Measurements from ENCODE around the gene CFC1B.
"Not testable (repeated sequence)": the region's sequence is repeated elsewhere in the genome, so short reads cannot be mapped to it uniquely, and the experiment has no call there.

Gene CFC1B

DNA sequence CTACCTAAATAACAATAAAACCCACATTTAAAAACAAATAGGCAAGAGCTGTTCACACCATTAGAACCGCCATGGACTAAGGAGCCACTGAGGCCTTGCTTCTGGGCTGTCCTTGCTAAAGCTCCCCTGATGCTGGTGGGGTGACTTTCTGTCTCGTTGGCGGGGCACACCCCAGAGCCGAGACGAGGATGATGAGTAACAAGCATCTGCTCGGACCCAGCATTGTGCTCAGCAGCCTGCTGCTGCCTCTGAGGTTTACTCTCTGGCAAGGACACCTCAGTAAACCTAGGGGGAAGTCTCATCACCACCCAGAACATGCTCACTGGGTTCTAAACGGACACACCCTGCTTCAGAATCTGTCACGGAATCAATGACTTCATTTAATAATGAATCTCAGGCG, 10.7 kb downstream of the CFC1B start:
- H3K27me3 ChIP-seq (ENCODE audit: control insufficient read depth, insufficient read depth, low read length); H3K4me1 ChIP-seq (ENCODE audit: control insufficient read depth, insufficient read depth, low read length); H3K36me3 ChIP-seq (ENCODE audit: control insufficient read depth, insufficient read depth, low read length); H3K9ac ChIP-seq (ENCODE audit: low read length); H3K9me3 ChIP-seq (ENCODE audit: control insufficient read depth, insufficient read depth, low read depth, low read length); H3K27ac ChIP-seq (ENCODE audit: low read depth, low read length); H3K4me3 ChIP-seq (ENCODE audit: low read depth, low read length): not testable (repeated sequence)

DNA sequence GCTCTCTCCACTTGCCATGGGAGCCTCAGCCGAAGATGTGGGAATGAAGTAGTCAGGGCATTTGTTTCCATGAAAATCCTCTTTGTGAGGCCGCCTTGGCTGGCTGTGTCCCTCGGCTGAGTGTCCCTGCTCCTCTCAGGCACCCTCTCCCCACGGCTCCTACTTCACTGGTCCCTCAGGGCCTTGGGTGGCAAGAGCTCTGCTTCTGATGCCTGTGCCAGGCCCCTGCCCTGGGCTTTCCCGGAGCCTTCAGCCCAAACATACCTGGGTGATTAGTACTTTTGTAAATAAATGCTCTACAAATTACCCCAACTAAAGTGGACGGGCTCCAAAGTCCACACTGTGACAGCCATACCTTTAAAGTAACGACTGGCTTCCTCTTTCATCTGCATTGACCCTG, 15.6 kb downstream of the CFC1B start:
- not testable (repeated sequence) for H3K27me3 ChIP-seq (ENCODE audit: control insufficient read depth, insufficient read depth, low read length); H3K4me1 ChIP-seq (ENCODE audit: control insufficient read depth, insufficient read depth, low read length); H3K9me3 ChIP-seq (ENCODE audit: control insufficient read depth, insufficient read depth, low read depth, low read length); H3K9ac ChIP-seq (ENCODE audit: low read length); H3K27ac ChIP-seq (ENCODE audit: low read depth, low read length); H3K4me3 ChIP-seq (ENCODE audit: low read depth, low read length); H3K36me3 ChIP-seq (ENCODE audit: control insufficient read depth, insufficient read depth, low read length)

DNA sequence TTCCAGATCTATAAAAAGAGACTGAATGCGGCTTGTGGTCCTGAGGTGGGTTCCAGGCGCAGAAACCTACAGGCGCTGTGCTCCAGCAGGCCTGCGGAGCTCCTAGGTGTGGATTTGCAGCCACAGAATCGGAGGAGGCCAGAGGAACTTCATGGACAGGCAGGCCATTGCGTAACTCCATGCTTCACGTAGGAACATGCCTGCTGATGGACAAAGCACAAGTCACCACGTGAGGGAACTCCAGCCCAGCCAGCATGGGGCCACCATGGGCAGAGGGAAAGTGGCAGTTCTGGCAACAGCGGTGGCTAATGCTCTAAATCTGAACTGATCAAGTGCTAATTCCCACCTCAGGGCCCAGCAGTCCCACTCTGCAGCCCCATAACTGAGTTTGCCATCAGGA, 17.2 kb downstream of the CFC1B start:
- not testable (repeated sequence) for H3K27me3 ChIP-seq (ENCODE audit: control insufficient read depth, insufficient read depth, low read length); H3K9ac ChIP-seq (ENCODE audit: low read length); H3K9me3 ChIP-seq (ENCODE audit: control insufficient read depth, insufficient read depth, low read depth, low read length); H3K4me3 ChIP-seq (ENCODE audit: low read depth, low read length); H3K27ac ChIP-seq (ENCODE audit: low read depth, low read length); H3K36me3 ChIP-seq (ENCODE audit: control insufficient read depth, insufficient read depth, low read length); H3K4me1 ChIP-seq (ENCODE audit: control insufficient read depth, insufficient read depth, low read length)

DNA sequence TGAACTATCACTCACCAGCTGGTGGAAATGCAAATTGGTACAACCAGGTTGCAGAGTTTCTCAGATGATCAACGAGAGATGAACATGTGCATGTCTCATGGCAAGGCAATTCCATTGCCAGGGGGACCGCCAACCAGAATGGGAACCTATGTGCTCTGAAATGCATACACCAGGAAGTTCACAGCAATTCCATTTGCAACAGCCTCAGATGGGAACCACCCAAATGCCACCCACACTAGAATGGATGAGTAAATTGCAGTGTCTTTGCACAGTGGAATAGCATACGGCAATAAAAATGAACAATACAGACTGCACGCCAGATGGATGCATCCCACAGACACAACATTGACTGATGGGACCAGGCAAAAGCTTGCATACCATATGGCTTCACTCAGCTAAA, 21.8 kb downstream of the CFC1B start:
- H3K27ac ChIP-seq (ENCODE audit: low read depth, low read length); H3K4me3 ChIP-seq (ENCODE audit: low read depth, low read length); H3K4me1 ChIP-seq (ENCODE audit: control insufficient read depth, insufficient read depth, low read length); H3K9ac ChIP-seq (ENCODE audit: low read length); H3K9me3 ChIP-seq (ENCODE audit: control insufficient read depth, insufficient read depth, low read depth, low read length); H3K36me3 ChIP-seq (ENCODE audit: control insufficient read depth, insufficient read depth, low read length); H3K27me3 ChIP-seq (ENCODE audit: control insufficient read depth, insufficient read depth, low read length): not testable (repeated sequence)

DNA sequence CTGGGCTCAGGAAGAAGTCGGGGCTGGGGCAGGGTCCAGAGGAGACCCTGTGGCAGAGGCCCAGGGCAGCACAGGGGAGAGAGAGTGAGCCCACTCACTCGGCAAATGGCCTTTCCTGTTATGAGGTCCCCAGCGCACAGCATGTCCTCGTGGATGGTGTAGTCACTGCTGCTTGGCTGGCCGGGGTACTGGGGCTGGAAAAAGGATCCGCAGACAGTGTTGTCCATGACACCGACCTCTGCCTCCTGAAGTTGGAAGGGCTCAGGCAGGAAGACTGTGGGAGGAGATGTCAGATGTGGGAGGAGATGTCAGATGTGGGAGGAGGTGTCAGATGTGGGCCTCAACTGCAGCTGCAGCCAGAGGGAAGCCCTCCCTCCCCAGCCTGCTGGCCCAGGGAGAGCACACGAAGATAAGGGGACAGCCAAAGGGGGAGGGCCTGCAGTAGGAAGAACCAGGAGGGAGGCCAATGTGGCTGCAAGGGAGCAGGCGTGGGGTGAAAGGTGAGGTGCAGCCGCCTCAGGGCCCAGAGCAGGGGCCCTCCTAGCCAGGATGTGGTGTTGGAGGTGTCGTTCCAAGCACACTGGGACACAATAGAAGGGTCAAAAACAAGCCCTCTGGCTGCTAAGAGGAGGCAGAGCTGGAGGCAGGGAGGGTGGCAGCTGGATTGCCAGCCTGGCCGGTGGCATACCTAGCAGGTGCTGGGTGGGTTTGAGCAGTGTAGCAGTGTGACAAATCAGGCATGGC, 22.9 kb downstream of the CFC1B start:
- H3K4me1 ChIP-seq (ENCODE audit: control insufficient read depth, insufficient read depth, low read length); H3K4me3 ChIP-seq (ENCODE audit: low read depth, low read length); H3K36me3 ChIP-seq (ENCODE audit: control insufficient read depth, insufficient read depth, low read length); H3K27me3 ChIP-seq (ENCODE audit: control insufficient read depth, insufficient read depth, low read length); H3K9ac ChIP-seq (ENCODE audit: low read length); H3K9me3 ChIP-seq (ENCODE audit: control insufficient read depth, insufficient read depth, low read depth, low read length); H3K27ac ChIP-seq (ENCODE audit: low read depth, low read length): not testable (repeated sequence)

DNA sequence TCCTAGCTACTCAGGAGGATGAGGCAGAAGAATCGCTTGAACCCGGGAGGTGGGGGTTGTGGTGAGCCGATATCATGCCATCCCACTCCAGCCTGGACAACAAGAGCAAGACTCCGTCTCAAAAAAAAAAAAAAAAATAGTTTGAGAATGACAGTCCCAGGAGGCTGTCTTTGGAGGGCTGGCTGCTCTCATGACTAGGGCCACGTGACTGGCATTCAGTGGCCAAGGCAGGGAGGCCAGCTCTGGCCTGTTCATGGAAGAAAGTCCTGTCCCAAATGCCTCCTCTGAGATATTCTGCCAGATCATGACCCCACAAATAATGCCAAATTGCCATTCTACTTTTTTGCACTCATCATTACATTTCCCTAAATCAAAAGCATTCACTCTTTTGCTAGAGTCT, 24.0 kb downstream of the CFC1B start:
- H3K4me3 ChIP-seq (ENCODE audit: low read depth, low read length); H3K4me1 ChIP-seq (ENCODE audit: control insufficient read depth, insufficient read depth, low read length); H3K9ac ChIP-seq (ENCODE audit: low read length); H3K27me3 ChIP-seq (ENCODE audit: control insufficient read depth, insufficient read depth, low read length); H3K36me3 ChIP-seq (ENCODE audit: control insufficient read depth, insufficient read depth, low read length); H3K9me3 ChIP-seq (ENCODE audit: control insufficient read depth, insufficient read depth, low read depth, low read length); H3K27ac ChIP-seq (ENCODE audit: low read depth, low read length): not testable (repeated sequence)

DNA sequence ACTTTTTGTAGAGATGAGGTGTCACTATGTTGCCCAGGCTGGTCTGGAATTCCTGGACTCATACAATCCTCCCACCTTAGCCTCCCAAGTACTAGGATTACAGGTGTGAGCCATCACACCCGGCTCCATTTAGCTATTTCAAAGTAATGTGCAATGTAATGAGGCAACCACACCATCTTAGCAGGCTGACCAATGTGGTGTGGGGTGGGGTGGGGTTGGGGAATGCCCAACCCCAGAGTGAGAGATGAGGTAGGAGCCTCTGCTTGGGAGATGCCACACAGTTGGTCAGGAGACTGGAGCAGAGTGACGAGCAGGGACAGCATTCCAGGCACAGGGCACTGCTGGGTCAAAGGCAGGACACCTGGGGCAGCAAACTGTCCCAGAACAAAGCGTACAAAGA, 27.4 kb downstream of the CFC1B start:
- H3K9me3 ChIP-seq (ENCODE audit: control insufficient read depth, insufficient read depth, low read depth, low read length); H3K36me3 ChIP-seq (ENCODE audit: control insufficient read depth, insufficient read depth, low read length); H3K27ac ChIP-seq (ENCODE audit: low read depth, low read length); H3K4me1 ChIP-seq (ENCODE audit: control insufficient read depth, insufficient read depth, low read length); H3K9ac ChIP-seq (ENCODE audit: low read length); H3K4me3 ChIP-seq (ENCODE audit: low read depth, low read length); H3K27me3 ChIP-seq (ENCODE audit: control insufficient read depth, insufficient read depth, low read length): not testable (repeated sequence)

DNA sequence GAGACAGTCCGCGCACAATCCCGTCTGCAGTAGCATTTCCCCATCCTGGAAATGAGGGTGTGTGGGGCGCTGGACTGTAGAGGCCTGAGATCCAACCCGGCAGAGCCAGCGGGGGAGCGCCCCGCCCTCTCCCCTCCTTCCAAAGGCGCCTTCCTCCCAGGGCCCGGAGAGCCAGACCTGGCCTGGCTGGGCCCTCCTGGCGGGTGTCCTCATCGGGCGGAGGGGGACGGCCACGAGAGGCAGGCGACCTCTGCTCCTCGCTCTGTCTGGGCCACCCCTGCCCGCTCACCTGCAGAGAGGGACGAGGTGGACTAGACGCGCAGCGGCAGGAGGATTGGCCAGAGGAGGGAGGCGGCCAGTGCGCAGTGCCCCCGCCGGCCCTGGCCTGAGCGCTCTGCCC, 28.5 kb downstream of the CFC1B start:
- not testable (repeated sequence) for H3K4me1 ChIP-seq (ENCODE audit: control insufficient read depth, insufficient read depth, low read length); H3K27me3 ChIP-seq (ENCODE audit: control insufficient read depth, insufficient read depth, low read length); H3K9me3 ChIP-seq (ENCODE audit: control insufficient read depth, insufficient read depth, low read depth, low read length); H3K27ac ChIP-seq (ENCODE audit: low read depth, low read length); H3K4me3 ChIP-seq (ENCODE audit: low read depth, low read length); H3K9ac ChIP-seq (ENCODE audit: low read length); H3K36me3 ChIP-seq (ENCODE audit: control insufficient read depth, insufficient read depth, low read length)

DNA sequence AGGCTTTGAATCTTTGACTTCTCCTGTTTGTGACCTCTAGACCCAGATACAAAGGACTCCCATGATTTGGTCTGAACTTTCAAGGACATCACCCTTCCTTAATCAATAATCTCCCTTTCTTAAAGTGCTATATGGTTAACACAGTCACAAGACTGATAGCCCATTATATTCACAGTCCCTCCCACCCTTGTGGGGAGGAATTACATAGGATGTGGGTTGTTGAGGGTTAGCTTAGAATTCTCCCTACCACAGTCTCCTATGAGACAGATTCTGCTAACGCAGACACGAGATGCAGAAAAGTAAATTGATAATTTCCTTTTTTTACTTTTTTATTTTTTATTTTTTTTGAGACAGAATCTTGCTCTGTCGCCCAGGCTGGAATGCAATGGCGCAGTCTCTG, 33.2 kb downstream of the CFC1B start:
- H3K27me3 ChIP-seq (ENCODE audit: control insufficient read depth, insufficient read depth, low read length); H3K4me1 ChIP-seq (ENCODE audit: control insufficient read depth, insufficient read depth, low read length); H3K27ac ChIP-seq (ENCODE audit: low read depth, low read length); H3K36me3 ChIP-seq (ENCODE audit: control insufficient read depth, insufficient read depth, low read length); H3K4me3 ChIP-seq (ENCODE audit: low read depth, low read length); H3K9ac ChIP-seq (ENCODE audit: low read length); H3K9me3 ChIP-seq (ENCODE audit: control insufficient read depth, insufficient read depth, low read depth, low read length): not testable (repeated sequence)

DNA sequence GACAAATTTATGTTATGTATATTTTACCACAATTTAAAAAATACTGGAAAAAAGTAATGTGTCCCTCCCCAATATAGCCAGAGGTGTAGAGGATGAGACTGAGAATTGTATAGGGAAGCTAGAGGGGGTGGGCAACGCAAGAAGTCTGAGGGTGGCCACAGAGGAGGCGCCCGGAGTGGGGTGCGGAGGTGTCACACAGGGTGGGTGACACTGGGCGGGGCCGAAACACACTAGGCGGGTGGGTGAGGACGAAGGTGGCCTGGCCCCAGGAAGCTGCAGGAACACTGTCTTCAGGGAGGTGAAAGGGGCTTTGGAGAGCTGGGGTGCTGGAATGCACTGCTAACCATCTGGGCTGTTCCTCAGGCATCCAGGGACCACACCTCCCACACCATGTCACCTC, 35.4 kb downstream of the CFC1B start:
- not testable (repeated sequence) for H3K9ac ChIP-seq (ENCODE audit: low read length); H3K36me3 ChIP-seq (ENCODE audit: control insufficient read depth, insufficient read depth, low read length); H3K27me3 ChIP-seq (ENCODE audit: control insufficient read depth, insufficient read depth, low read length); H3K27ac ChIP-seq (ENCODE audit: low read depth, low read length); H3K9me3 ChIP-seq (ENCODE audit: control insufficient read depth, insufficient read depth, low read depth, low read length); H3K4me1 ChIP-seq (ENCODE audit: control insufficient read depth, insufficient read depth, low read length); H3K4me3 ChIP-seq (ENCODE audit: low read depth, low read length)

DNA sequence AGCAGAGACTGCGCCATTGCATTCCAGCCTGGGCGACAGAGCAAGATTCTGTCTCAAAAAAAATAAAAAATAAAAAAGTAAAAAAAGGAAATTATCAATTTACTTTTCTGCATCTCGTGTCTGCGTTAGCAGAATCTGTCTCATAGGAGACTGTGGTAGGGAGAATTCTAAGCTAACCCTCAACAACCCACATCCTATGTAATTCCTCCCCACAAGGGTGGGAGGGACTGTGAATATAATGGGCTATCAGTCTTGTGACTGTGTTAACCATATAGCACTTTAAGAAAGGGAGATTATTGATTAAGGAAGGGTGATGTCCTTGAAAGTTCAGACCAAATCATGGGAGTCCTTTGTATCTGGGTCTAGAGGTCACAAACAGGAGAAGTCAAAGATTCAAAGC, 45.1 kb downstream of the CFC1B start:
- not testable (repeated sequence) for H3K4me3 ChIP-seq (ENCODE audit: low read depth, low read length); H3K4me1 ChIP-seq (ENCODE audit: control insufficient read depth, insufficient read depth, low read length); H3K9ac ChIP-seq (ENCODE audit: low read length); H3K36me3 ChIP-seq (ENCODE audit: control insufficient read depth, insufficient read depth, low read length); H3K27ac ChIP-seq (ENCODE audit: low read depth, low read length); H3K9me3 ChIP-seq (ENCODE audit: control insufficient read depth, insufficient read depth, low read depth, low read length); H3K27me3 ChIP-seq (ENCODE audit: control insufficient read depth, insufficient read depth, low read length)

DNA sequence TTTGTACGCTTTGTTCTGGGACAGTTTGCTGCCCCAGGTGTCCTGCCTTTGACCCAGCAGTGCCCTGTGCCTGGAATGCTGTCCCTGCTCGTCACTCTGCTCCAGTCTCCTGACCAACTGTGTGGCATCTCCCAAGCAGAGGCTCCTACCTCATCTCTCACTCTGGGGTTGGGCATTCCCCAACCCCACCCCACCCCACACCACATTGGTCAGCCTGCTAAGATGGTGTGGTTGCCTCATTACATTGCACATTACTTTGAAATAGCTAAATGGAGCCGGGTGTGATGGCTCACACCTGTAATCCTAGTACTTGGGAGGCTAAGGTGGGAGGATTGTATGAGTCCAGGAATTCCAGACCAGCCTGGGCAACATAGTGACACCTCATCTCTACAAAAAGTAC, 50.9 kb downstream of the CFC1B start:
- not testable (repeated sequence) for H3K9me3 ChIP-seq (ENCODE audit: control insufficient read depth, insufficient read depth, low read depth, low read length); H3K4me3 ChIP-seq (ENCODE audit: low read depth, low read length); H3K4me1 ChIP-seq (ENCODE audit: control insufficient read depth, insufficient read depth, low read length); H3K36me3 ChIP-seq (ENCODE audit: control insufficient read depth, insufficient read depth, low read length); H3K27me3 ChIP-seq (ENCODE audit: control insufficient read depth, insufficient read depth, low read length); H3K27ac ChIP-seq (ENCODE audit: low read depth, low read length); H3K9ac ChIP-seq (ENCODE audit: low read length)

All from HUES6 (cell line).